IMR-90 (cell line): ENCODE measurements around the gene SGCA. TPM values are rescaled to one million over a fixed set of nuclear protein-coding genes. Genes with fewer than 3 reads are reported as not detected.

ENCODE experiments used
- ATAC-seq: fragments of 200-7000 bp; cut with Tn5 transposase; 2 replicates; pipeline ENCODE4 v1.9.1; 2020; ENCODE audit warnings: low read depth, mild to moderate bottlenecking, moderate library complexity
- BruUV-seq: library from RNA; stranded (reverse); fragments of 400-500 nt; replicated peaks from 2 replicates; lab custom pipeline; 2021; lab: Mats Ljungman, UMichigan
- CTCF ChIA-PET: fragments of 300-600 bp; formaldehyde crosslinking; extraction: SDS; loops from one replicate; lab custom pipeline; 2021; ENCODE audit warnings: antibody characterized with exemption; lab: Yijun Ruan, JAX
- POLR2A ChIA-PET: fragments of 300-600 bp; sonication (Branson Sonifier 250); formaldehyde crosslinking; loops from one replicate; lab custom pipeline; 2022; ENCODE audit warnings: antibody characterized with exemption; ENCODE audit not compliant: unreplicated experiment; lab: Charles Lee
- DNase-seq: peaks from one replicate; pipeline ENCODE4 v3.0.0; 2013
- H2AFZ ChIP-seq: replicated peaks from 2 replicates; pipeline ENCODE3; 2013; ENCODE audit warnings: low read length, mild to moderate bottlenecking; ENCODE audit not compliant: poor library complexity
- H2AK5ac ChIP-seq: 2 replicates; pipeline ENCODE4 v1.6.1; 2013; ENCODE audit warnings: low read depth, low read length, inconsistent platforms
- H2AK9ac ChIP-seq: replicated peaks from 2 replicates; pipeline ENCODE3; 2013; ENCODE audit warnings: mild to moderate bottlenecking, low read depth, low read length, moderate library complexity; ENCODE audit not compliant: poor library complexity
- H2BK120ac ChIP-seq: 2 replicates; pipeline ENCODE4 v1.6.1; 2013; ENCODE audit warnings: low read depth, low read length, inconsistent platforms
- H2BK15ac ChIP-seq: 3 replicates; pipeline ENCODE4 v1.6.1; 2013; ENCODE audit warnings: low read depth, low read length, inconsistent platforms
- H2BK20ac ChIP-seq: 2 replicates; pipeline ENCODE4 v1.6.1; 2013; ENCODE audit warnings: low read depth, mild to moderate bottlenecking, inconsistent platforms, low read length, moderate library complexity
- H2BK5ac ChIP-seq: 2 replicates; pipeline ENCODE4 v1.6.1; 2013; ENCODE audit warnings: mild to moderate bottlenecking, low read depth, low read length, inconsistent platforms; ENCODE audit not compliant: poor library complexity, severe bottlenecking
- H3K14ac ChIP-seq: replicated peaks from 2 replicates; pipeline ENCODE4 v1.6.1; 2013; ENCODE audit warnings: low read depth, low read length, inconsistent platforms
- H3K18ac ChIP-seq: 2 replicates; pipeline ENCODE4 v1.6.1; 2013; ENCODE audit warnings: low read depth, low read length, control low read depth
- H3K23ac ChIP-seq: 2 replicates; pipeline ENCODE4 v1.6.1; 2013; ENCODE audit warnings: low read depth, low read length, inconsistent platforms
- H3K27ac ChIP-seq: 2 replicates; pipeline ENCODE4 v1.5.1; 2013; ENCODE audit warnings: mild to moderate bottlenecking, control low read depth, low read length; ENCODE audit not compliant: insufficient read depth
- H3K27me3 ChIP-seq: 2 replicates; pipeline ENCODE4 v1.6.1; 2013; ENCODE audit warnings: low read length; ENCODE audit not compliant: control insufficient read depth, insufficient read depth
- H3K36me3 ChIP-seq: 2 replicates; pipeline ENCODE4 v1.6.1; 2013; ENCODE audit warnings: low read length, mixed read lengths; ENCODE audit not compliant: control insufficient read depth, insufficient read depth
- H3K4ac ChIP-seq: 2 replicates; pipeline ENCODE4 v1.6.1; 2013; ENCODE audit warnings: low read depth, low read length, inconsistent platforms
- H3K4me1 ChIP-seq: 2 replicates; pipeline ENCODE4 v1.6.1; 2013; ENCODE audit warnings: low read length, mixed read lengths; ENCODE audit not compliant: control insufficient read depth, insufficient read depth
- H3K4me2 ChIP-seq: 2 replicates; pipeline ENCODE4 v1.6.1; 2013; ENCODE audit warnings: low read depth, mild to moderate bottlenecking, control low read depth, low read length, moderate library complexity
- H3K4me3 ChIP-seq: 2 replicates; pipeline ENCODE4 v1.5.1; 2013; ENCODE audit warnings: low read depth, mild to moderate bottlenecking, control low read depth, low read length, moderate library complexity; ENCODE audit not compliant: insufficient read depth
- H3K56ac ChIP-seq: 2 replicates; pipeline ENCODE4 v1.6.1; 2013; ENCODE audit warnings: low read length, inconsistent platforms; ENCODE audit not compliant: insufficient read depth; ENCODE audit errors: extremely low read depth
- H3K79me1 ChIP-seq, 2 experiments: 2 replicates each; pipeline ENCODE4 v1.6.1; 2013; ENCODE audit warnings: low read length in 2 of 2, inconsistent platforms in 1 of 2, low read depth in 1 of 2
- H3K9ac ChIP-seq: 2 replicates; pipeline ENCODE4 v1.6.1; 2013; ENCODE audit warnings: low read depth, low read length, control low read depth
- H3K9me1 ChIP-seq: 2 replicates; pipeline ENCODE4 v1.6.1; 2013; ENCODE audit warnings: low read length, inconsistent platforms; ENCODE audit not compliant: insufficient read depth
- H3K9me3 ChIP-seq: 2 replicates; pipeline ENCODE4 v1.6.1; 2013; ENCODE audit warnings: low read length; ENCODE audit not compliant: control insufficient read depth, insufficient read depth
- H4K20me1 ChIP-seq: 2 replicates; pipeline ENCODE4 v1.6.1; 2013; ENCODE audit warnings: low read length, inconsistent platforms; ENCODE audit not compliant: insufficient read depth
- H4K5ac ChIP-seq: 2 replicates; pipeline ENCODE4 v1.6.1; 2013; ENCODE audit warnings: mild to moderate bottlenecking, low read depth, low read length, control low read depth
- H4K8ac ChIP-seq, 2 experiments: 2 replicates each; pipeline ENCODE4 v1.6.1; 2013; ENCODE audit warnings: low read depth in 2 of 2, low read length in 2 of 2, control low read depth in 1 of 2, inconsistent platforms in 1 of 2
- H4K91ac ChIP-seq: 2 replicates; pipeline ENCODE4 v1.6.1; 2013; ENCODE audit warnings: low read depth, low read length, inconsistent platforms; ENCODE audit not compliant: insufficient read depth
- BHLHE40 ChIP-seq: fragments of 150-350 bp; IDR thresholded peaks from 2 replicates; pipeline ENCODE4 v1.6.1; 2016; ENCODE audit warnings: mild to moderate bottlenecking, low read depth, low read length
- CHD1 ChIP-seq: IDR thresholded peaks from 2 replicates; pipeline ENCODE4 v1.6.1; 2012; ENCODE audit warnings: low read depth, low read length, improper control_type of control experiment
- CTCF ChIP-seq: conservative IDR thresholded peaks from 2 replicates; pipeline ENCODE4 v1.5.1; 2012; ENCODE audit warnings: mild to moderate bottlenecking, low read depth, low read length, improper control_type of control experiment
- ELK1 ChIP-seq: fragments of 150-350 bp; IDR thresholded peaks from 2 replicates; pipeline ENCODE4 v1.6.1; 2016; ENCODE audit warnings: low read depth, mild to moderate bottlenecking, low read length, moderate library complexity, borderline replicate concordance
- FOS ChIP-seq: fragments of 150-350 bp; IDR thresholded peaks from 2 replicates; pipeline ENCODE4 v1.6.1; 2016; ENCODE audit warnings: low read depth, low read length
- MAFK ChIP-seq: IDR thresholded peaks from 2 replicates; pipeline ENCODE4 v1.6.1; 2012; ENCODE audit warnings: low read depth, low read length, improper control_type of control experiment
- MAZ ChIP-seq: IDR thresholded peaks from 2 replicates; pipeline ENCODE4 v1.6.1; 2012; ENCODE audit warnings: low read depth, mild to moderate bottlenecking, low read length, improper control_type of control experiment, moderate library complexity, borderline replicate concordance
- MXI1 ChIP-seq: IDR thresholded peaks from 2 replicates; pipeline ENCODE4 v1.6.1; 2012; ENCODE audit warnings: low read depth, mild to moderate bottlenecking, low read length, moderate library complexity, borderline replicate concordance
- NFE2L2 ChIP-seq: fragments of 150-350 bp; IDR thresholded peaks from 2 replicates; pipeline ENCODE4 v1.6.1; 2016; ENCODE audit warnings: low read depth, mild to moderate bottlenecking, low read length
- POLR2A ChIP-seq: IDR thresholded peaks from 2 replicates; pipeline ENCODE4 v1.6.1; 2012; ENCODE audit warnings: mild to moderate bottlenecking, low read depth, low read length
- RAD21 ChIP-seq: IDR thresholded peaks from 2 replicates; pipeline ENCODE4 v1.6.1; 2012; ENCODE audit warnings: low read length, improper control_type of control experiment
- RCOR1 ChIP-seq: IDR thresholded peaks from 2 replicates; pipeline ENCODE4 v1.6.1; 2012; ENCODE audit warnings: mild to moderate bottlenecking, low read length, improper control_type of control experiment; ENCODE audit not compliant: insufficient replicate concordance
- RFX5 ChIP-seq: IDR thresholded peaks from 2 replicates; pipeline ENCODE4 v1.8.0; 2012; ENCODE audit warnings: low read depth, mild to moderate bottlenecking, low read length, moderate library complexity
- SMC3 ChIP-seq: fragments of 150-350 bp; IDR thresholded peaks from 2 replicates; pipeline ENCODE4 v1.6.1; 2016; ENCODE audit warnings: low read depth, mild to moderate bottlenecking, antibody characterized with exemption, low read length, moderate library complexity
- USF2 ChIP-seq: fragments of 150-350 bp; IDR thresholded peaks from 2 replicates; pipeline ENCODE4 v1.6.1; 2017; ENCODE audit warnings: mild to moderate bottlenecking, antibody characterized with exemption, low read length, low read depth
- WGBS, 2 experiments: methylation state at CpG; one replicate each; pipeline versions ENCODE4 v1.1.5 to v1.1.7; 2013; ENCODE audit warnings: missing lambda C conversion rate in 2 of 2; ENCODE audit not compliant: insufficient read length in 1 of 2; ENCODE audit errors: extremely low coverage in 2 of 2; 5-methylcytosine and 5-hydroxymethylcytosine counted together
- dilution Hi-C: fragments of 300-500 bp; cut with HindIII; formaldehyde crosslinking; loops from one replicate; pipeline ENCODE4 v1.14.3; 2018; ENCODE audit warnings: low sequenced_read_pairs; ENCODE audit not compliant: unreplicated experiment
- in situ Hi-C: fragments of 300-500 bp; cut with MboI; formaldehyde crosslinking; loops from 3 replicates; pipeline ENCODE4 v1.14.3; 2019; ENCODE audit warnings: low sequenced_read_pairs, inconsistent platforms, mixed read lengths
- intact Hi-C: fragments of 100-400 bp; cut with micrococcal nuclease; formaldehyde crosslinking; loops from 2 replicates; pipeline ENCODE4 v1.10.0; 2022
- polyA plus RNA-seq, 3 experiments: library from polyadenylated mRNA; depleted of rRNA; stranded (reverse); fragments of >200 nt; gene quantifications; 2 replicates each; pipeline ENCODE4 v1.2.3, GENCODE V29; 2012; ENCODE audit warnings: low replicate concordance in 1 of 3
- total RNA-seq: library from RNA; depleted of rRNA; stranded (reverse); fragments of >200 nt; gene quantifications from 2 replicates; pipeline ENCODE4 v1.2.3, GENCODE V29; 2012

The SGCA gene
- total and polyA plus RNA-seq, 2 of the 4 experiments (the other 2 are of a cell fraction): 0.19 TPM; not detected in 1

GRCh38 chr17:50165066-50165465 is 739 bp upstream of the SGCA start:
- Histone ChIP-seq H3K56ac (no peak overlapping the region), H2BK120ac (no peak overlapping the region), H4K91ac (no peak overlapping the region), H3K4me1 (peaks cover 5% of the 10 kb centered on the region; the same call in 1 of the 2 replicates), H4K8ac (no peak overlapping the region), H2AK5ac (peak overlapping the region; percentile 44; the same call in 1 of the 2 replicates), H3K36me3 (no peaks in the 10 kb centered on the region), H3K4ac (no peak overlapping the region), H2BK20ac (no peak overlapping the region), H3K9me3 (no peaks in the 10 kb centered on the region), H4K5ac (no peak overlapping the region), H3K18ac (no peak overlapping the region), H3K27me3 (no peaks in the 10 kb centered on the region), H3K4me2 (no peak overlapping the region), H3K79me1 (peaks cover 0 to 5% of the 10 kb centered on the region in 2 experiments; a peak in 1 of 4 replicates), H3K4me3 (no peak overlapping the region), H2BK15ac (no peak overlapping the region), H3K14ac (no peak overlapping the region), H2AK9ac (no peak overlapping the region), H2AFZ (no peak overlapping the region), H3K9me1 (no peaks in the 10 kb centered on the region), H3K23ac (no peak overlapping the region), H2BK5ac (no peak overlapping the region), H3K9ac (no peak overlapping the region), H4K20me1 (no peaks in the 10 kb centered on the region), H3K27ac (no peak overlapping the region)
- ATAC-seq (no peak), DNase-seq (no peak)
- CTCF ChIA-PET: no interaction called here
- in situ Hi-C loops: no loop called here
- POLR2A ChIA-PET: no interaction called here
- TF ChIP-seq RCOR1 (no peak), FOS (no peak), CHD1 (no peak), SMC3 (no peak), ELK1 (no peak), USF2 (no peak), RFX5 (no peak), MAFK (no peak), BHLHE40 (no peak), POLR2A (no peak), CTCF (no peak), RAD21 (no peak), MAZ (no peak), MXI1 (no peak), NFE2L2 (no peak)
- intact Hi-C loops: no loop called here
- BruUV-seq: no TSS peak
- WGBS, 2 experiments: 77% methylated on average over 2 of the region's 9 CpGs; no CpG with 5 or more reads in 1 of the 2 experiments
- dilution Hi-C loops: no loop called here
